GM12875 (cell line): Measurements from ENCODE around the gene UPP2.
A peak's percentile ranks its signal among the peaks of the same experiment; 100 is the strongest.

Source experiments
- H3K4me3 ChIP-seq: one replicate; pipeline ENCODE4 v1.5.1; 2011; ENCODE audit warnings: low read depth, low read length, control low read depth
- TF ChIP-seq, protein P1 (sequence below): IDR thresholded peaks from 2 replicates; pipeline ENCODE4 v1.5.1; 2011; ENCODE audit warnings: low read depth, mild to moderate bottlenecking, control low read depth, inconsistent platforms, low read length, moderate library complexity, borderline replicate concordance; ENCODE audit not compliant: insufficient read depth

UPP2 gene

DNA sequence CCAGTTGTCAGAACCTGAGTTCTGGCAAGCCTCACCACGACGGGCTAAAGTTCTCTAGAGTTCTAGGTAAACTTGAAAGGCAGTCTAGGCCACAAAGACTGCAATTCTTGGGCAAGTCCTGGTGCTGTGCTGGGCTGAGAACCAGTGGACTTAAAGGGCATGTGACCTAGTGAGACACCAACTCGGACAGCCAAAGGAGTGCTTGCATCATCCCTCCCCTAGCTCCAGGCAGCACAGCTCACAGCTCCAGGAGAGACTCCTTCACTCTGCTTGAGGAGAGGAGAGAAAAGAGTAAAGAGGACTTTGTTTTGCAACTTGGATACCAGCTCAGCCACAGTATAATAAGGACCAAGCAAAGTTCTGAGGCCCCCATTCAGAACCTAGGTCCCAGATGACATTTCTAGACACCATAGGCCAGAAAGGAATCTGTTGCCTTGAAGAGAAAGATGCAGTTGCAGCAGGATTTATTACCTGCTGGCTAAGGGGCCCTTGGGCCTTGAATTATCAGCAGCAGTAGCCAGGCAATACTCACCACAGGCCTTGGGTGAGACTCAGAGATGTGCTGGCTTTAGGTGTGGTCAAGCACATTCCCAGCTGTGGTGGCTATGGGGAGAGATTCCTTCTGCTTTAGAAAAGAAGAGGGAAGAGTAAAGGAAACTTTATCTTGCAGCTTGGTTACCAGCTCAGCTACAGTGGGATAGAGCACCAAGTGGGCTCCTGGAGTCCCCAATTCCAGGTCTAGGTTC is 51.8 kb downstream of the UPP2 start:
- TF ChIP-seq, protein P1, sequence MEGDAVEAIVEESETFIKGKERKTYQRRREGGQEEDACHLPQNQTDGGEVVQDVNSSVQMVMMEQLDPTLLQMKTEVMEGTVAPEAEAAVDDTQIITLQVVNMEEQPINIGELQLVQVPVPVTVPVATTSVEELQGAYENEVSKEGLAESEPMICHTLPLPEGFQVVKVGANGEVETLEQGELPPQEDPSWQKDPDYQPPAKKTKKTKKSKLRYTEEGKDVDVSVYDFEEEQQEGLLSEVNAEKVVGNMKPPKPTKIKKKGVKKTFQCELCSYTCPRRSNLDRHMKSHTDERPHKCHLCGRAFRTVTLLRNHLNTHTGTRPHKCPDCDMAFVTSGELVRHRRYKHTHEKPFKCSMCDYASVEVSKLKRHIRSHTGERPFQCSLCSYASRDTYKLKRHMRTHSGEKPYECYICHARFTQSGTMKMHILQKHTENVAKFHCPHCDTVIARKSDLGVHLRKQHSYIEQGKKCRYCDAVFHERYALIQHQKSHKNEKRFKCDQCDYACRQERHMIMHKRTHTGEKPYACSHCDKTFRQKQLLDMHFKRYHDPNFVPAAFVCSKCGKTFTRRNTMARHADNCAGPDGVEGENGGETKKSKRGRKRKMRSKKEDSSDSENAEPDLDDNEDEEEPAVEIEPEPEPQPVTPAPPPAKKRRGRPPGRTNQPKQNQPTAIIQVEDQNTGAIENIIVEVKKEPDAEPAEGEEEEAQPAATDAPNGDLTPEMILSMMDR, result no peak
- no peak overlapping the region for H3K4me3 ChIP-seq

DNA sequence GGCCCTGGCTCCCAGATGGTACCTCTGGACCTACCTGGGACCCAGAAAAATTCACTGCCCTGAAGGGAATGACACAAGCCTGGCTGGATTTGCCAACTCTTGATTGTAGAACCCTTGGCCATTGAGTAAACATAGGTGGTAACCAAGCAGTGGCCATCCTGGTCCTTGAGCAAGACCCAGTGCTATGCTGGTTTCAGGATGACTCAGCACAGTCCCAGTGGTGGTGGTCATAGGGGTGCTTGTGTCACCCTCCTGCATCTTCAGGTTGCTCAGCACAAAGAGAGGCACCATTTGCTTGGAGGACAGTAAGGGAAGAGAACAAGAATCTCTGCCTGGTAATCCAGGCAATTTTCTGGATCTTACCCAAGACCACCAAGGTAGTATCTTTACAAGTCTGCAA is 52.9 kb downstream of the UPP2 start:
- TF ChIP-seq, protein P1, result no peak
- no peak overlapping the region for H3K4me3 ChIP-seq

DNA sequence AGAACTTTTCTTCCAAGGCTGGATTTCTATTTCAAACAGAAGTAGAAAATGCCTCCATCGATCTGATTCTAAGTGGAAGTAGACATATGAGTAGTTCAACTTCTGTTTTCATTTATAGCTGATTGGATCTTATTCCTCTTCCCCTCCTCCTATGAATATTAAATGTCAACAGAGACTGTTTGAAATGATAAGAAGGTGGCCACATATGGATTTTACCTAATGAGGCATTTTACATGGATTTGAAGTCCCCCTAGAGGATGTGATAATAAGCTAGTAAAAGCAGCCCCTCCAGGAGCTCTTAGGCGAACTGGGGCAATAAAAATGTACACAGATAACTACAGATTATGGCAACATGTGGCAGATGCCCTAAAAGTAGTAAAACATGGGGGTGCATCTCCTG is 71.0 kb downstream of the UPP2 start:
- no peak overlapping the region for H3K4me3 ChIP-seq

DNA sequence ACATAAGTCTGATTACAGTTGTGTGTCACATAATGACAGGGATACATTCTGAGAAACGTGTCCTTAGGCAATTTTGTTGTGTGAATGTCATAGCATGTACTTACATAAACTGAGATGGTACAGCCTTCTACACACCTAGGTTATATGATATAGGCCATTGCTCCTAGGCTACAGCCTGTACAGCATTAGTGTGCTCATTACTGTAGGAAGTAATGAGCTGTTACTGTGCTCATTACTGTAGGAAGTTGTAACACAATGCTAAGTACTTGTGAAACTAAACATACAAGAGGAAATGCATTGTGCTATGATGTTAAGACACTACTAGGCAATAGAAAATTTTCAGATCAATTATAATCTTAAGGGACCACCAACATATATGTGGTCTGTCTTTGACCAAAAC is 72.8 kb downstream of the UPP2 start:
- TF ChIP-seq, protein P1, result no peak
- no peak overlapping the region for H3K4me3 ChIP-seq

More for the DNA sequence above, 71.0 kb downstream of the UPP2 start:
- TF ChIP-seq, protein P1, result no peak

DNA sequence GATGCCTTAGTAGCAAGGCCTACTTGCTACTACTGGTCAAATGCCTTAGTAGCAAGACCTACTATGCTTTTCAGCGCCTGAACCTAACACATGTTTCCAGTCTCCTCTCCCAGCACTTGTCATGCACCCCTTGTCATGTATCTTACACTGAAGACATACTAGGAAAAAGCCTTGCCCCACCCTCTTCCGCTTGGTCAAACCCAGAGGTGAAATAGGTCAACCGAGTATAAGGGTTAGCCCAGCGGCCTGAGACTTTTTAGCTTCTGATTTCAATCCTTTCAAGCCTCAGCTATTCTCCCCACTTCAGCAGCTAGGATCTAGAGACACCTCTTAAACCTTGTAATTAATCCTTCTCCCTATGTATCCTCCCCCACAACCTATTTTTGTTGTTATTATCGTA is 73.3 kb downstream of the UPP2 start:
- no peak overlapping the region for H3K4me3 ChIP-seq
- TF ChIP-seq, protein P1, result no peak

DNA sequence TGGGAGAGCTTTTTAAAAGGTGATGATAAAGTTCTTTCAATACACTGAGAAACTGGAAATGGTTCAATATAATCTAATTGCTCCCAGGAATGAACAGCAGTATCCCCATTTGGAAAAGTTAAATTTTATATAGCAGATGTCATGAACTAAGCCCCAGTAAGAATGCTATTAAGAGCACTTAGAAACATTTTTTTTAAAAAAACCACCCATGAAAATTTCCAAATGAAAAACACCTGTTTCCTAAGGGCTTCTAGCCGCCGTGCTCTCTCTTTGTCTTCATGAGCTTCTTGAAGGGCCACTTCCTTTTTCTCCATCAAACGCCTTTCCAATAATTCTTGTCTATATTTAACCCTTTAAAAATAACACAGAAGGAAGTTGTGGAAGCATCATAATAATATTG is 77.0 kb downstream of the UPP2 start:
- TF ChIP-seq, protein P1, result no peak
- H3K4me3 ChIP-seq, result no peak overlapping the region

DNA sequence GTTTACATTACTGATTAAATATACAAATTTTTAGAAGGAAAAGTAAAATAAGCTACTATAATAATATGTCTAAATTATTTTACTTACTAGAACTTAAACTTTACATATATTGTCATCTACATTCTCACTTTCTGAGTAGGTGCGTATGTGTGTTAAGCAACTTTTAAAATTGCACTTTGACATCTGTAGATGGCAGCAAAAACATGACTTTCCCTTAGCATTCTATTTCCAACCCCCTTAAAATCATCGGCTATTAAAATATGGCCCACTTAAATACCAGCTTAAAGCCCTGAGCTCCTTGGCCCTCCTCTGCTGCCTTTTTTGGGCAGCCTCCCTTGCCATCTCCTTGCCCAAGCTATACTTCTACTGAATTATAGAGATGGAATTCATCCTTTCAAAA is 78.0 kb downstream of the UPP2 start:
- H3K4me3 ChIP-seq, result no peak overlapping the region
- TF ChIP-seq, protein P1, result peak; percentile 11; the same call in 1 of the 2 replicates
